Transverse colon (tissue), 3 donors: ENCODE data around the gene SMAD5.

Source experiments
- POLR2A ChIP-seq: fragments of 450-650 bp; IDR thresholded peaks from one replicate; pipeline ENCODE4 v1.6.1; 2016; ENCODE audit warnings: antibody characterized with exemption, mild to moderate bottlenecking, moderate library complexity
- TF ChIP-seq, protein P1 (sequence below), 5 experiments: fragments of 200-600 bp in 3 of 5; fragments of 450-650 bp in 2 of 5; sonication (generic) in 3 of 5; IDR thresholded peaks; 1 replicate in 2 of 5; 2 replicates in 3 of 5; pipeline ENCODE4 v1.5.1; 2016 to 2017; ENCODE audit warnings: antibody characterized with exemption in 5 of 5, inconsistent platforms in 3 of 5, mild to moderate bottlenecking in 2 of 5, moderate library complexity in 1 of 5

DNA sequence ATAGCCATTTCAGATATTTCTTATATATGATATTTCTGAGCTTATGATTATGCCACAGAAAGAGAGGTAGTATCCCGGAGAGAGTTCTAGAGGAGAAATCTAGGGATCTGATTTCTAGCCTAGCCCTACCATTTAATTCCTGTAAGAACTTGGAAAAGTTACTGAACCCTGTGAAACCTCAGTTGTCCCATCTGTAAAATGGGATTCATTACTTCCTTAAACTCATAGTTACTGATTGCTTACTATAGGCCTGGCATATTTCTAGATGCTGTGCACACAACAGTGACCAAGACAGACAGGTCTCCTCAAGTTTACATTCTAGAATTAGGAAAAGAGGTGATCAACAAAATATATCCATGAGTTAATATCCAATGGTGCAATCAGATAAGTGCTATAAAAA lies 30.8 kb upstream of the SMAD5 start:
- TF ChIP-seq, protein P1, sequence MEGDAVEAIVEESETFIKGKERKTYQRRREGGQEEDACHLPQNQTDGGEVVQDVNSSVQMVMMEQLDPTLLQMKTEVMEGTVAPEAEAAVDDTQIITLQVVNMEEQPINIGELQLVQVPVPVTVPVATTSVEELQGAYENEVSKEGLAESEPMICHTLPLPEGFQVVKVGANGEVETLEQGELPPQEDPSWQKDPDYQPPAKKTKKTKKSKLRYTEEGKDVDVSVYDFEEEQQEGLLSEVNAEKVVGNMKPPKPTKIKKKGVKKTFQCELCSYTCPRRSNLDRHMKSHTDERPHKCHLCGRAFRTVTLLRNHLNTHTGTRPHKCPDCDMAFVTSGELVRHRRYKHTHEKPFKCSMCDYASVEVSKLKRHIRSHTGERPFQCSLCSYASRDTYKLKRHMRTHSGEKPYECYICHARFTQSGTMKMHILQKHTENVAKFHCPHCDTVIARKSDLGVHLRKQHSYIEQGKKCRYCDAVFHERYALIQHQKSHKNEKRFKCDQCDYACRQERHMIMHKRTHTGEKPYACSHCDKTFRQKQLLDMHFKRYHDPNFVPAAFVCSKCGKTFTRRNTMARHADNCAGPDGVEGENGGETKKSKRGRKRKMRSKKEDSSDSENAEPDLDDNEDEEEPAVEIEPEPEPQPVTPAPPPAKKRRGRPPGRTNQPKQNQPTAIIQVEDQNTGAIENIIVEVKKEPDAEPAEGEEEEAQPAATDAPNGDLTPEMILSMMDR (IDR thresholded peaks at IDR 0.05) = no peak
- TF ChIP-seq POLR2A = no peak
